Fibroblast of skin of right quadriceps (primary cell): ENCODE results near the gene TGFBR3.
A peak's percentile ranks its signal among the peaks of the same experiment; 100 is the strongest.

Experiments used
- DNase-seq: peaks from one replicate; pipeline ENCODE4 v3.0.0-alpha.2; 2013

The TGFBR3 gene

GRCh38 chr1:91798241-91798648 lies 87.7 kb downstream of the TGFBR3 start:
- DNase-seq = peak; percentile 29

DNA sequence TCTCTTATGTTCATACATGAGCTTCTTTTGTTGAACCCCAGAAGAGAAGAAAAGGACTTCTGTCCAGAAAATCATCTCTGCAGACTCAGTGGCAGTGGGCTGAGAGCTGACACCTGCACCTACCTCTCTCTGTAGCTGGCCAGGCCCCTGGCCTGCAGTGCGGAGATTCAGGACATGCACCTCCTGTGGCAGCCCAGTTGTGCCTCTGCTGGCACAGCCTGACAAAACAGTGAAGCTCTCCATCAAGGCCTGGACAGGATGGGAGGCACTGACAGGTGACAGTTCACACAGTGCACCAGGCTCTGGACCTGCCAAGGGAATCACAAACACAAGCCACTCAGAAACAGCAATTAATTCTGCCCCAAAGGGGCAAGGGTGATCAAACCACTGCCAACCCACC lies 88.8 kb downstream of the TGFBR3 start:
- DNase-seq = no peak

GRCh38 chr1:91796390-91796654 lies 89.6 kb downstream of the TGFBR3 start:
- no peak for DNase-seq

- DNase-seq = peak; percentile 92
These were observed 90.2 kb downstream of the TGFBR3 start for GRCh38 chr1:91795591-91796389.

DNA sequence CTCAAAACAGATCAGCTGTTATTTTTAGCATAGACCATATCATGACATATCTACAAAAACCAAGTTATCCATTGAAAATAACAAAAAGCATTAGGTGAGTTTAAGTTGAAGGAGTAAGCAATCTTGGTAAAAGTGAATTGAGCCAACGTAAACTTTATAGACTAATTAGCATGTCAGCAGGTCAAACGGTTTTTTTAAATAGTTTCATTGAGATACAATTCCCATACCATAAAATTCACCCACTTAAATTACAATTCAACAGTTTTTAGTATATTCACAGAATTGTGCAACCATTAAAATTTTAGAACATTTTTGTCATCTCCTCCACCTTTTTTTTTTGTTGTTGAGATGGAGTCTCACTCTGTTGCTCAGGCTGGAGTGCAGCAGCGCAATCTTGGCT lies 92.1 kb downstream of the TGFBR3 start:
- DNase-seq = no peak

DNA sequence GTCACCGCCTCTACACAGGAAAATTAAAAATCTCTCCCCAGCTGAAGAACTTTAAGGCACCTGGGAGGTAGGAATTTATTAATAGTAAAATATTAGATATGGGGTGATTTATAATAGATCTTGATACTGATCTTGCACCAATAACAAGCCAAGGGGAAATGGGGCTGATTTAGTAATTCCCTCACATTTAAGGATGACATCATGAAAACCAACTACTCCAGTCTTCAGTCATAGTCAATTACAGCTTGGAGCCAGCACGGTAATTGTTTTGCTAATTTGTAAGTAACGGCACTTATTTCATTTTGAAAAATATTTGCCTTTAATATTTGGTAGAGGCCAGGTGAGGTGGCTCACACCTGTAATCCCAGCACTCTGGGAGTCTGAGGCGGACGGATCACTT lies 92.8 kb downstream of the TGFBR3 start:
- no peak for DNase-seq

DNA sequence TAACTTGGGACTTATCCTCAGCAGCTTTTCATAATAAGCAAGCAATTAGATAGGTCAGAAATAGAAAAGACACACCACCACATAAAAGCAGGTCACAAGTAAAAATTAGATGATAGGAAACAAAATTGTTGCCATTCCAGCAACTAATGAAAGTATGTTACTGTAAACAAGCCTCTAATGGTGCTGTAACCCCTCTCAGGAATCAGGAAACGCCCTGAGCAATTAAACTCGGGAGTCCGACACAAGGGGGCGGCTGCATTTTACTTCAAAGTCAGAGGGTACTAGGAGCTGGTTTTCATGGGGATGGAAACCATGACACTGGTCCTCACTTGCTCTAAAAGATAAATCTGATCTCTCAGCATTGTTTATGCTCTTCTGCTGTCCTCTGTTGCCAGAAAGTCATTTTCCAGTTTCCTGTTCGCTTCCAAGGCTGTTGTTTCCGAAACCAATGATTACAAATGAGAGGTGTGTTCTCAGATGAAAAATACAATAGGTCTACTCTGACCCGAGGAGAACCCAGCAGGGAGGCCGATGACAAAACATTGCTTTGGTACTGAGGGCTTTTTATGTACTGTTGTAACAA lies 93.4 kb downstream of the TGFBR3 start:
- DNase-seq = peak; percentile 39

- DNase-seq = no peak
These were observed 94.1 kb downstream of the TGFBR3 start for GRCh38 chr1:91791691-91792488.

DNA sequence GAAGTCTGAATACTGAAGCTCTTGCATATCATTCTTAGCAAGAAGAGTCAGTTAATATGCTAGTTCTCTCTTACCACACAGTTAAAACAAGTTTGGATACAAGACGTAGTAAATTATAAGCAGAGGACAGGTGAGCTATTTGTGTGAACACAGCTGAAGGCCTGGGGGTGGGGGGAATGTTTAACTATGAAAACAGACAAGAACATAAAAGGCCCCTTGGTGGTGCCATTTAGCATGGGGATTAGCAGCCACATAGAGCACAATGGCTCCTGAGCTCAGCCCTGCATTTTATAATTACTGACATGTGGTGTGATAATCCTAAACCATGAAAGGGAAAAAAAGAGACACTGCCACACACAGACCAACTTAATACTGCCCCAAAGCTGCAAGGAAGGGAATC lies 94.8 kb downstream of the TGFBR3 start:
- DNase-seq = peak; percentile 34

DNA sequence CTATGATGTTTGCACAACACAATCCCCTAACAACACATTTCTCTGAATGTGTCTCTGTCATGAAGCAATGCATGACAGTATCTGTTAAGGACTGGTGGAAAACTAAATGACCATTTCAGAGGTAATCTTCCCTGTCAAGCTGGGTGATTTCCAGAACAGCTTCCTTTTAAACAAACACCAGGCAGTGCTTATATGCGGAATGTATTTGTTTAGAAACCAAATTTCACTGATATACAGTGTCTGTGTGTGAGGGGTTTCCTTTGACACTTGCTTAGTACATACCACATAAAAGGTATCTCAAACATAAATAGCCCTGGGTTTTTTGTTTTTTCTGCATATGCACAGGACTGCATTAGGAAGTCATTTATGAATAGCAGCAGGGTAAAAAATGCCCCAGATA lies 95.6 kb downstream of the TGFBR3 start:
- DNase-seq = no peak

- DNase-seq = no peak
These were observed 96.5 kb downstream of the TGFBR3 start for GRCh38 chr1:91789273-91789997.

DNA sequence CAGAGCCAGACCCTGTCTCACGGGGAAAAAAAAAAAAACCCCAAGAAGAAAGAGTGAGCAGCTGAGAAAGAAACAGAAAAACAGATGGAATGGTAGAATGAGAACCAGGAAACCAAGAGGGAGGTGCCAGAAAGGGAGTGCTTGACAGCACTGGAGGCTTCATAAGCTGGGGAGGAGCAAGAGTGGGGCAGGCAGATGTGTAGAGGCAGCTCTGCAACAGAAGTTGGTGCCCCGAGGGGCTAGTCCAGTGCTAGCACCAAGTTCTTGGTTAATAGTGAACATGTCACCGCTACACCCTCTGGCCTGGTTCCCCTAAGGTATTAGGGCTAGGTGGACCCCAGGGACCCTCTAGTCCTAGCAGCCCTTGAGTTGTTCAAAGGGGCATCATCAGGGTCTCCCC lies 98.0 kb downstream of the TGFBR3 start:
- no peak for DNase-seq

GRCh38 chr1:91784616-91785015 lies 101.3 kb downstream of the TGFBR3 start:
- DNase-seq = no peak

- DNase-seq = no peak
These were observed 101.8 kb downstream of the TGFBR3 start for GRCh38 chr1:91784191-91784590.

DNA sequence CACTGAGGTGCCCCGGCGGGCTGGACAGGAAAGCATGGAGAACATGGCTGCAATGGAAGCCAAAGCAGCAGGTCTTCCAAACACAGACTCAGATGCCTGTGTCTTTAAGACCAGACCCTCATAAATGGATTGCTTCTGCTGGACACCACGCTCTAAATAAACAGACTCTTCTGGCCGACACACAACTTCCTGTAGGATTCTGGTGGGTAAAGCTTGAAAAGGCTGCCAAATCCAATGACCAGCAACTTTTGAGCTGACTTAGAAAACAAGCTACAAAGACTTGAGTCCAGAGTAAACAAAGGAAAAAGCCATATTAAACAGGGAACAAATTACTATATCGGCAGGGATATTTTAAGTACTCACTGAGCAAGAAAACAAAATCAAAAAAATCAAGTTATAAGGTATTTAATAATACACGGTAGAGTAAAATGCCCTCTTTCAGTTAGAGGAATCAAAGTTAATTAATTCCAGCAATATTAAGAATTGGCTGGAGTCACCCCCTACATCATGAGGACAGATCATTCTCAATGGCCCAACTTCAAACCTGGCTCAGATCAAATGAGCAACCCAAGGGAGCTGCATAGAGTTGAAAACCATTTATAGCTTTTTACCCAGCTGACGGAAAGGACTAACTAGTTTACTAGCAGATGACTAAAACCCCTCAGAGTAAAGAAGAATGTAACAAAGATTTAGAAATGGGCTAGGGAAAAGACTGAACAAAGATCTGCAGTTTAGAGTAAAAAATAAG lies 102.4 kb downstream of the TGFBR3 start:
- DNase-seq = no peak

GRCh38 chr1:91781901-91782622 lies 103.9 kb downstream of the TGFBR3 start:
- peak; percentile 62 for DNase-seq

- peak; percentile 97 for DNase-seq
These were observed 104.6 kb downstream of the TGFBR3 start for GRCh38 chr1:91781371-91781825.

GRCh38 chr1:91779548-91780021 lies 106.4 kb downstream of the TGFBR3 start:
- no peak for DNase-seq

GRCh38 chr1:91778964-91779363 lies 107.0 kb downstream of the TGFBR3 start:
- no peak for DNase-seq

- no peak for DNase-seq
These were observed 108.2 kb downstream of the TGFBR3 start for GRCh38 chr1:91777630-91778300.

DNA sequence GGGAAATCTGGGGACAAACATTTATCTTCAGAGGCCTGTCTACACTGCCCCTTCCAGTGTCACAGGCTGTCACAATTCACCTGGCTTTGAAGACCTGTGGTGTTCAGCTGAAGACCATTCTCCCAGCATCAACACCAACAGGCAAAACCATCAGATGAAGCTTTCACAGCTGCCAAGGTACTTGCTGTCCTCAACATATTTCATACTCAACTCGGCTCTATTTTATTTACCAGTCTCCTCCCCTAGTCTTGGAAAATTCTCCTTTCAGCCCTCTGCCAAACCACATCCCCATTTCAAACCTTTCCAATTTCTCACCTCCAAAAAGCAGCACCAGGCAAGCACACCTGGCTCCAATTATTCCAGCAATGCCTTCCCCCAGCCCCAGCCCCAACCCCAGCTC lies 108.8 kb downstream of the TGFBR3 start:
- peak; percentile 41 for DNase-seq
